ENCODE results near the gene FEV.

FEV gene

DNA sequence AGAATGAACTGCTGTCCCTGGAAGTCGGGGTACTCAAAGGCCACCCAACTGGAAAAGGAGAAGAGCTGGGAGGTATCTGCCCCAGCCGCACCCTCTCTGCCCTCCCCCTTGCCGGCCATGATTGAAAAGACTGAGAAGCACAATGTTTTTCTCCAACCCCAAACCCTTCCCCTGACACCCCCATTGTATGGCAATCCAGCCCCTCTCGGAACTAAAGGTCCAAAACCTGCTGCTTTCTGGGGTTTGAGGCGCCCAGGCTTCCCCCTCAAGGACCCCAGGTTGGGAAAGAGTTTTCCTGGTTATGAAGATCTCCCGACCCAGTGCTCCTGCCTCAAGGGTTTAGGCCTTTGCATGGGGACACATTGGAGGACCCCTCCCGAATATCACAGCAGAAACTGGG is 7.2 kb upstream of the FEV start:
- DNase-seq = no peak

GRCh38 chr2:218991674-218992168 is 6.7 kb upstream of the FEV start:
- DNase-seq = no peak

GRCh38 chr2:218990612-218991011 is 5.6 kb upstream of the FEV start:
- DNase-seq = no peak

DNA sequence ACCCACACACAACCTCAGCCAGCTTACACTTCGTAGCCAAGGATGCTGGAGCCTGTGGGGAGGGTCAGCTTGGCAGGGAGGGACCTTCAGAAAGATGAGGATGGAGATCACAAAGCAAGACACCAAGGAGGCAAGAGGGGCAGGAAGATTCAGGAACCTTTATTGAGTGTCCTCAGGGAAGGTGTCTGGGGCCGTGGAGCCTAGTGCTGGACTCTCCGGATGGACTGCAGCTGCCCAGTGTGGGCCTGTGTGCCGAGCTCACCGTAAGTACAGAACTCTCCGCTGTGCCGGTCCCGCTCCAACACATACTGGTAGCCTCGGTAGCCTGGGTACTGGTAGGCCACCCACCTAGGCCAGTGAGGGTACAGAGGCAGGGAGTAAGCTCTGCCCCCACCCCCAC is 5.1 kb upstream of the FEV start:
- no peak for DNase-seq

DNA sequence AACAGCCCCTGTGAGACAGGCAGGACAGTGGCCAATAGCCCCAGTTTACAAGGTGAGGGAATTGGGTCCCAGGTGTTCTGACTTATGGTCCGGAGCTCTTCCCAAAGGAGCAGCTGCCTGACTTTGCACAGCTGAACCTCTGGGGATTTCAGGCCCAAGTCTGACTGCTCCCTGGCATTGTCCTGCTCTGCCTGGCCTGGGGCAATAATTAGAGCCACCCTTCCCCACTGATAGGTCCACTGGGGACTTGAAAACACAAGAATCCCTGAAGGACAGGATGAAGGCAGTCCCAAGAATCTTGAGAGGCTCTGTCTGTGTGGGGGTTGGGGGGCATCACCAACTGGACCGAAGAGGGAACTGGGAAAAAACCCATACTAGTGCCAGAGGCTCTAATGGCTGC is 3.7 kb upstream of the FEV start:
- no peak for DNase-seq

GRCh38 chr2:218988164-218988563 is 3.2 kb upstream of the FEV start:
- DNase-seq = no peak

DNA sequence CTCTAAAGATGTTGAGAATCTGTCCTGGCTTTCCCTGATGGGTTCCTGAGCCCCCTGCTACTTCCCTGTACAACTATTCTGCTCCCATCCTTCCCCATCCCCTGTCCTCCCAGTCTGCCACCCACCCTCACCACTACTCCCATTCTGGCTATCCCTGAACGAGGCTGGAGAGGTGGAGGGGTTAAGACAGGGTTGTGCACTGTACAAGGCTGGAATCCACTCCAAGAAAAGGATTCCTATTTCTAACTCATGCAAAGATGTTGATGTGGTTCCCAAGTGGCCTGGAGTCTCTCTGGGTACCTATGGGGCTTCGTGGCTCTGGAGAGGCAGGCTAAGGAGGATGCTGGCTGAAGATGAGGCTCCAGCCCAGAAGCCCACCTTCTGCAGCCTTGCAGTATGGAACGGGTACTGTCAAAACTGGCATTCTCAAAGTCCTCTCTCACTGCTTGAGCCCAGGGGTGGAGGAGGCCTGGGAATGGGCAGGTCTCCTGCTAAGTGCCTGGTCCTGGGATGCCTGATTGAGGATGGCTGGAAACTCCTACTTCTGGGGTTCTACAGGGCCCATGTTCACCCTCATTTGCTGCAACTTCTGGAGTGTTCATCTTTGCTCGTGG is 1.3 kb upstream of the FEV start:
- DNase-seq = peak in 1 of 2 donors; percentile 16

DNA sequence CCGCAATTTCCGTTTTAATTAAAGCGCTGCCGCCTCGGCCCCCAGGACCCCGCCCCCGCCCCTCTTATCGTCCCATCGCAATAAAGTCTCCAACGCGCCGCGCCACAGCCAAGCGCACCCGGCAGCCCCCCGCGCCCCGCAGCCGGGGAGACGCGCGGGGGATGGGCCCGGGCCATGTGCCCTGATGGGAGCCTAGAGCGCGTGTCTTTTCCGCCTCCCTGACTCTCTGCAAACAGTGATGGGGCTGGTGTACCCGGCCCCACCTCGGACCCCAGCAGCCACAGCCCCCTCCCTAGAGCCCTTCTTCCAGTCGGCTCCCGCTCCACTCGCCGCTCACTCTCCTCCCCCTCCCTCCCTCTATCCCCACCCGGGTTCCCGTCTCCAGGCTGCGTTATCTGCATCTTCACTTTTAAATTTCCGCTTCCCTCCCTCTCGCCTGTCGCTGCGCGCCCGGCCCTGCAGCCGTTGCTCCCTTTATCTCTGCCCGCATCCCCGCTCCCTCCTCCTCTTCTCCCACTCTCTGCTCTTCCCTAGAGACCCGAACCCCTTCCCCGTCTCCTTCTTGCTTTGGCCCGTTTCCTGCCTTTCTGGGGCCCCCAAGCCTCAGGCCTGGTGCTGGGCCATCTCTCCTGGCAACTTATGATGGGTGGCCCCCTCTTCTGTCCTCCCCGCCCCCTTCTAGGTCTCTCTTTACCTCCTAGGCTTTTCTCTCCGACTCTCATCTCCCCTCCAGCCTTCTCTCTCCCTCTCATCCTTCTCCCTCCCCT is 524 bp upstream of the FEV start:
- no peak for DNase-seq

DNA sequence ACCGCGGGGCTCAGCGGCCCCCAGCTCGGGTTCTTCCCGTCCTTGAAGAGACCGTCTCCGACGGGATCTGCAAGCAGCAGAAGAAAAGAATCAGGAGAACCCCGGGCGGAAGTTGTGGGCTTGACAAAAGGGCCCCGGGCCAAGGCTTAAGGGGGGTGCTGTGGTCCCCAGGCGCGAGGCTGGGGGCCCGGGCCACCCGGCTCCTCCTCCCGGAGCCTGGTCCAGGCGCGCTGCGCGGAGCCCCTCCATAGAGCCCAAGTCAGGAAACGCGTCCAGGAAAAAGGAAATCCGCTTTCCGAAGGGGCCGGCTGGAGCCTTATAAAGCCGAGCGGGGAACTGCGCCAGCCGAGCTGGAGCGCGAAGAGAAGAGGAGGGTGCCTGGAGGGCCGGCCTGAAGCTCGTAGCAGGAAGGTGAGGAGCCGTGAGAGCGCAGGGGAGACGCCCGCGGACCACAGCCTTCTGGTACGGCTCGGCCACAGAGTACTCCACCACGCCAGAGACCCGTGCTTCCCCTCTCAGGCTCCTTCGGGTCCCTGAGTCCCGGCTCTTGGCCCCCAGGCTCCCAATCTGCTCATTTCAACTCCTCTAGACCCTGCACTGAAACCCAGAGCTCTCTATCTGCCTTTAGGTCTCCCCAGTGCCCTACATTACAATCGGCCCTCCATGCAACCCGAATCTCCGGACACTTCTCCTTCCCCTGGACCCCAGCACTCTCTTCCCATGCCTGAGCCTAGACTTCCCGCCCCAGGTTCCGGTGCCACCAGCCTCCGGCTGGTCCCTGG is 554 bp downstream of the FEV start:
- DNase-seq = no peak

- no peak for DNase-seq
Measured at GRCh38 chr2:218983934-218984238, 1.1 kb downstream of the FEV start.

- DNase-seq = no peak
Measured at GRCh38 chr2:218983263-218983933, 1.6 kb downstream of the FEV start.

GRCh38 chr2:218982586-218983262 is 2.3 kb downstream of the FEV start:
- no peak for DNase-seq

GRCh38 chr2:218981881-218982585 is 3.0 kb downstream of the FEV start:
- DNase-seq = peak in 1 of 2 donors; percentile 51

DNA sequence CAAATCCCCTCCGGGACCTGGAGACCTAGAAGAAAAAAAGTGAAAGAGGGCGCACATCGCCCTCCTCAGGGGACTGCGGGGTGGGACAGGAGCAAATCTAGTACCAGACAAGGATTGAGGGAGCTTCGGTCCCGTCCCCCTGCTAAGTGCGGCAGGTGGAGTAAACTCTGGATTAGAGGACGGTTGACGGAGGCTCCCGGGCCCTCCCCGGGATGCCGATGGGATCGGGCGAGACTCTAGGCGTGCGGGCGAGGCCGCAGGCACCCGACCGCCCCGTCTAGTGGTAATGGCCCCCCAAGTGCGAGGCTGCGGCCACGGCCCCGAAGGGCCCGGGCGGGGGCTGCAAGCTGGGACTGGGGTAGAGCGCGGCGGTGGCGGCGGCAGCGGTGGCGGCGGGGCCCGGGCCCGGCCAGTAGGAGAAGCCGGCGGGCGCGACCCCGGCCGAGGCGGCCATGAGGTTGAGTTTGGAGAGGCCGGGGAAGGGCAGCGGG is 3.5 kb downstream of the FEV start:
- DNase-seq = no peak

GRCh38 chr2:218980735-218981389 is 4.1 kb downstream of the FEV start:
- no peak for DNase-seq

DNA sequence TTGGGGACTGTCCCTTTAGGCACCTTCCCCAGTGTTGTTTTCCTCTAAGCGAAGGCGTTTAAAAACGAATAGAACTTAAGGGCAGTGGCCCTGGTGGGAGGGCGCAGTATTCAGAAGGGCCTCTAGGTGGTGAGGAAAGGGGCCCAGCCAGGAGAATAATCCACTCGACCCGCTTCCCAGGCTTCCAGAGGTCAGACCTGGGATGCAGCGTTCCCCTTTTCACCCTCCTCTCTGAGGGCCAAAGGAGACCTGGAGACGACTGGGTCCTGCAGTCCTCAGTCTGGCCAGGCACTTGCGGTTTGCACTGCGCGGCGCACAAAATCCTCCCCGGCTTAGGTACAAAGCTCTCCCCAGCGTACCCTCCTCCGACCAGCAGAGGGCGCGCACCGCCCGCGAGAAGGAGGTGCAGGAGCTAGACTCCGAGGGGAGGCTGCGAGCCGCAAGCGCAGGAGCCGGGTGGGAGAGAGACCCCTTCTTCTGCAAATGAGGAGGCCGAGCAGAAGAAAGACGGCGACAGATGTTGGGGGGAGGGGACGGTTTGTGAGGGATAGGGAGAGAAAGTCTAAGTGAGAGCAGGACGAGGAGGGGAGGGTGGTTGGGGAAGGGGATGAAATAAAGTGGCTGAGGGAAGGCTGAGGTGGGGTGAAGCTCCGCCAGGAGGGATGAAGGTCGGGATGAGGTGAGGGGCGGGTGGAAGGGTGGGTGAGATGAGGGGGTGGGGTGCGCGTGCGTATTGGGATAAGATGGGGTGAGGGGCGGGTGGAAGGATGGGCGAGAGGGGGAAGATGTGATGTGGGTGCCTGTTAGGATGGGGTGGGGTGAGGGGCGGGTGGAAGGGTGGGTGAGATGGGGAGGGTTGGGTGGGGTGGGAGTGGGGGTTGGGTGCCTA is 4.9 kb downstream of the FEV start:
- DNase-seq = peak; percentile 88 to 90

DNA sequence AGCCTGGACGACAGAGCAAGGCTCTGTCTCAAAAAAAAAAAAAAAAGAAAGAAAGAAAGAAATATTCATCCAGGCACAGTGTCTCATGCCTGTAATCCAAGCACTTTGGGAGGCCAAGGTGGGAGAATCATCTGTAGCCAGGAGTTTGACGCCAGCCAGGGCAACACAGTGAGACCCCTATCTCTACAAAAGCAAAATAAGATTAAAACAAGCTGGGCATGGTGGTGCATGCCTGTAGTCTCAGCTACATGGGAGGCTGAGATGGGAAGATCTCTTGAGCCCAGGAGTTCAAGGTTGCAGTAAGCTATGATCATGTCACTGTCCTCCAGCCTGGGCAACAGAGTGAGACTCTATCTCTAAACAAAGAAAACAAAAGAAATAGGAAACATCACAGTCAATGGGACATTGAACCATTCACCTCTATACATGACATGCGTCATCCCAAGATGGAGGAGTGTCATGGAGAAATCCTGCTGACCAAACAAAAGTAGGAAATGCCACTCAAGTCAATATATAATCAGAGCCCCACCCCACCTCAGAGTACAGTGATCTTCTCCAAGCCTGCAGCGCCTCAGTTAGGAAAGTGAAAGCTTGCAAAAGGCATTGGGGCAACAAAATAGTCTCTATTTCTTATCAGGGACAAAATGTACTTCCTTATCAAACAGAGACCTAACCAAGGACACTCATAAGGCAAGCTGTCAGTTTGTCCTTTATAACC is 9.8 kb downstream of the FEV start:
- DNase-seq = no peak

DNA sequence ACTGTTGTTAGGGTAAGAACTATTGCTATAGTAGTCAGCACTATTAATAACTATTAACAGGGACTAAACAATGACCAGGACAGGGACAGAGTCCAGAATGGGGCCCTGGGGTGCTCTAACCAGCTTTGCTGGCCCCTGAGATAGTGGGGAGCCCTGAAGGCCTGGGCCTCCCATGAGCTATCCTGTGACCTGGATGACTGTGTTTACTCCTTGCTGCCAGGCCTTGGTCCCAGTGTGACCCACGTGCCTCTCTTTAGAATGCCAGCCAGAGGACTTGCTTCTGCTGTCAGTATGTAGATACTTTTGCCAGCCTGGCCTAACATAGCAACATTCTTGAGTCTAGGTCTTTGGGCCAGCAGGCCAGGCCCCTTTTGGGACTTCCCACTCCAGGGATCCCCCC is 14.1 kb downstream of the FEV start:
- no peak for DNase-seq

- DNase-seq = no peak
Measured at GRCh38 chr2:218964041-218964771, 20.8 kb downstream of the FEV start.
